ENCODE measurements around the gene NUP62.
"Not testable (repeated sequence)": the region's sequence is repeated elsewhere in the genome, so short reads cannot be mapped to it uniquely, and the experiment has no call there.

Gene NUP62

GRCh38 chr19:49924881-49925210, 4.5 kb downstream of the NUP62 start:
- DNase-seq (ENCODE audit: low spot score), result not testable (repeated sequence)

GRCh38 chr19:49924004-49924880, 5.1 kb downstream of the NUP62 start:
- no peak for DNase-seq (ENCODE audit: low spot score)

GRCh38 chr19:49923055-49924003, 6.0 kb downstream of the NUP62 start:
- no peak for DNase-seq (ENCODE audit: low spot score)

- peak; percentile 87 for DNase-seq (ENCODE audit: low spot score)
Observed at GRCh38 chr19:49921871-49922795, 7.2 kb downstream of the NUP62 start.

- DNase-seq (ENCODE audit: low spot score), result no peak
Observed at GRCh38 chr19:49920624-49921363, 8.5 kb downstream of the NUP62 start.

GRCh38 chr19:49918089-49918488, 11.2 kb downstream of the NUP62 start:
- no peak for DNase-seq (ENCODE audit: low spot score)

GRCh38 chr19:49916839-49917733, 12.2 kb downstream of the NUP62 start:
- DNase-seq (ENCODE audit: low spot score), result no peak

- no peak for DNase-seq (ENCODE audit: low spot score)
Observed at GRCh38 chr19:49915271-49915670, 14.0 kb downstream of the NUP62 start.

GRCh38 chr19:49913720-49914119, 15.6 kb downstream of the NUP62 start:
- DNase-seq (ENCODE audit: low spot score), result no peak

GRCh38 chr19:49912965-49913685, 16.2 kb downstream of the NUP62 start:
- DNase-seq (ENCODE audit: low spot score), result no peak

- DNase-seq (ENCODE audit: low spot score), result no peak
Observed at GRCh38 chr19:49911381-49912145, 17.7 kb downstream of the NUP62 start.

GRCh38 chr19:49910179-49910578, 19.1 kb downstream of the NUP62 start:
- DNase-seq (ENCODE audit: low spot score), result no peak

- DNase-seq (ENCODE audit: low spot score), result no peak
Observed at GRCh38 chr19:49908480-49909420, 20.6 kb downstream of the NUP62 start.

- DNase-seq (ENCODE audit: low spot score), result no peak
Observed at GRCh38 chr19:49907745-49908446, 21.4 kb downstream of the NUP62 start.

- no peak for DNase-seq (ENCODE audit: low spot score)
Observed at GRCh38 chr19:49906879-49907564, 22.3 kb downstream of the NUP62 start.

GRCh38 chr19:49904136-49904535, 25.2 kb downstream of the NUP62 start:
- DNase-seq (ENCODE audit: low spot score), result no peak

Measured in AG08395 (cell line).